Measurements from ENCODE around the gene MACROD2.

GRCh38 chr20:13947719-13948118 is 47.6 kb upstream of the MACROD2 start:
- TF ChIP-seq CTCF (conservative IDR thresholded peaks at IDR 0.05; ENCODE audit: low read depth, low read length) (no peak), POLR2A (IDR thresholded peaks at IDR 0.05; ENCODE audit: low read depth, low read length) (no peak), MAFK (IDR thresholded peaks at IDR 0.05; ENCODE audit: low read depth, low read length) (no peak), RFX5 (IDR thresholded peaks at IDR 0.05; ENCODE audit: low read depth, low read length) (no peak), NFE2L2 (IDR thresholded peaks at IDR 0.05; ENCODE audit: low read depth, low read length) (no peak), RAD21 (IDR thresholded peaks at IDR 0.05; ENCODE audit: low read length) (no peak), MXI1 (IDR thresholded peaks at IDR 0.05; ENCODE audit: borderline replicate concordance, low read depth, low read length) (no peak), MAZ (IDR thresholded peaks at IDR 0.05; ENCODE audit: borderline replicate concordance, low read depth, low read length) (no peak), SMC3 (IDR thresholded peaks at IDR 0.05; ENCODE audit: low read depth, low read length) (no peak), BHLHE40 (IDR thresholded peaks at IDR 0.05; ENCODE audit: low read depth, low read length) (no peak)

Measured in IMR-90 (cell line).